Measurements from ENCODE around the gene SMARCB1. TPM values are rescaled to one million over a fixed set of nuclear protein-coding genes. Genes with fewer than 3 reads are reported as not detected.

The SMARCB1 gene
- total RNA-seq, 1 experiment from 2014 or later = 136 TPM

GRCh38 chr22:23884140-23884539 lies 97.4 kb downstream of the SMARCB1 start:
- H3K14ac ChIP-seq (ENCODE audit: insufficient read depth, low read length) = no peak overlapping the region; the same call in 1 of the 2 replicates
- H3K9me3 ChIP-seq (ENCODE audit: control insufficient read depth, low read depth, low read length) = no peaks in the 10 kb centered on the region
- no peak for TF ChIP-seq CTCF (conservative IDR thresholded peaks at IDR 0.05)
- Mint-ChIP-seq H3K4me1 (peaks cover 2 to 3% of the 10 kb centered on the region in 2 experiments; a peak in 2 of 4 replicates), H3K9me3 (no peaks in the 10 kb centered on the region), H3K27me3 (ENCODE audit: low read depth) (no peaks in the 10 kb centered on the region), H3K4me3 (no peak overlapping the region), H3K27ac (no peak overlapping the region), H3K36me3 (ENCODE audit: insufficient read depth in 1 of 3, low read depth in 3 of 3) (peaks cover 2 to 10% (median 5%) of the 10 kb centered on the region in 3 experiments; a peak in 3 of 7 replicates)
- H4K8ac ChIP-seq (replicated peaks; ENCODE audit: insufficient read length, low read depth, low read length) = no peak overlapping the region
- H3K4me2 ChIP-seq (ENCODE audit: insufficient read depth, insufficient read length, low read length) = no peak overlapping the region
- no peak overlapping the region for H3K4ac ChIP-seq (ENCODE audit: low read depth, low read length)
- no CpG with 5 or more reads among the region's 9 CpGs for WGBS (ENCODE audit: extremely low coverage, insufficient read length, low lambda C conversion rate)
- H2AK5ac ChIP-seq (ENCODE audit: insufficient read length, low read length) = no peak overlapping the region
- no peak overlapping the region for H3T11ph ChIP-seq (ENCODE audit: low read length)
- H4K20me1 ChIP-seq (ENCODE audit: control insufficient read depth, insufficient read depth, insufficient read length) = no peaks in the 10 kb centered on the region
- no peaks in the 10 kb centered on the region for H3K23me2 ChIP-seq (ENCODE audit: insufficient read length, low read depth, low read length, poor library complexity, severe bottlenecking)
- no peak overlapping the region for H2BK12ac ChIP-seq (ENCODE audit: insufficient read length, low read depth, low read length)
- H2BK20ac ChIP-seq (ENCODE audit: low read depth, low read length, poor library complexity, severe bottlenecking) = no peak overlapping the region
- H2BK120ac ChIP-seq (ENCODE audit: low read depth, low read length, poor library complexity, severe bottlenecking) = no peak overlapping the region
- no peak overlapping the region for H2AFZ ChIP-seq (ENCODE audit: low read length)
- no peak overlapping the region for H3K23ac ChIP-seq (ENCODE audit: insufficient read length, low read depth, low read length)
- no peak overlapping the region for H3K27ac ChIP-seq (ENCODE audit: insufficient read length, low read depth, low read length)
- DNase-seq = no peak
- no peaks in the 10 kb centered on the region; the same call in 1 of the 2 replicates for H3K4me1 ChIP-seq (ENCODE audit: insufficient read depth, low read length)
- H3K9ac ChIP-seq (ENCODE audit: extremely low read depth, insufficient read length, low read length) = no peak overlapping the region
- H3K56ac ChIP-seq (ENCODE audit: insufficient read length, low read depth, low read length) = no peak overlapping the region
- no peaks in the 10 kb centered on the region for H3K79me1 ChIP-seq (ENCODE audit: insufficient read depth, low read depth, low read length, poor library complexity, severe bottlenecking)
- H4K5ac ChIP-seq (ENCODE audit: insufficient read length, low read depth, low read length) = no peak overlapping the region
- no peak overlapping the region for H2BK5ac ChIP-seq (ENCODE audit: insufficient read length, low read length)
- H3K79me2 ChIP-seq (ENCODE audit: insufficient read depth, low read length) = no peaks in the 10 kb centered on the region
- H2BK15ac ChIP-seq (ENCODE audit: low read depth, low read length) = no peak overlapping the region
- no peak overlapping the region for H3K18ac ChIP-seq (ENCODE audit: insufficient read length, low read depth, low read length)
- no peaks in the 10 kb centered on the region for H3K27me3 ChIP-seq (ENCODE audit: insufficient read depth, low read length)
- H4K91ac ChIP-seq (ENCODE audit: insufficient read length, low read depth, low read length) = no peak overlapping the region

Other genes starting within 250 kb of the SMARCB1 start
- not detected in 2 replicates for gene IGLL1, start 206.7 kb upstream of the SMARCB1 start, total RNA-seq (2021)
- gene DRICH1, start 154.6 kb upstream of the SMARCB1 start, total RNA-seq (2021) = not detected in 2 replicates
- not detected in 2 replicates for gene RGL4, start 96.0 kb upstream of the SMARCB1 start, total RNA-seq (2021)
- gene ZNF70, start 35.9 kb upstream of the SMARCB1 start, total RNA-seq (2021) = 3.2 and 3.5 TPM in 2 replicates
- gene VPREB3, start 32.5 kb upstream of the SMARCB1 start, total RNA-seq (2021) = 0.50 TPM in 2 replicates
- 0.81 and 1.8 TPM in 2 replicates for gene C22orf15, start 24.0 kb upstream of the SMARCB1 start, total RNA-seq (2021)
- 47.5 and 53.7 TPM in 2 replicates for gene CHCHD10, start 19.0 kb upstream of the SMARCB1 start, total RNA-seq (2021)
- gene MMP11, start 14.1 kb upstream of the SMARCB1 start, total RNA-seq (2021) = 4.9 and 5.3 TPM in 2 replicates
- 9.0 and 9.8 TPM in 2 replicates for gene DERL3, start 52.0 kb downstream of the SMARCB1 start, total RNA-seq (2021)
- gene SLC2A11, start 70.9 kb downstream of the SMARCB1 start, total RNA-seq (2021) = 12.1 and 15.0 TPM in 2 replicates
- 1,068 and 1,091 TPM in 2 replicates for gene MIF, start 107.4 kb downstream of the SMARCB1 start, total RNA-seq (2021)
- gene GSTT2B, start 174.2 kb downstream of the SMARCB1 start, total RNA-seq (2021) = 4.5 and 4.7 TPM in 2 replicates
- not detected in 2 replicates for gene DDTL, start 179.9 kb downstream of the SMARCB1 start, total RNA-seq (2021)
- 177 and 185 TPM in 2 replicates for gene DDT, start 187.5 kb downstream of the SMARCB1 start, total RNA-seq (2021)
- gene GSTT2, start 193.2 kb downstream of the SMARCB1 start, total RNA-seq (2021) = 0.22 and 0.24 TPM in 2 replicates
- not detected in 2 replicates for gene GSTT4, start 218.5 kb downstream of the SMARCB1 start, total RNA-seq (2021)
- 68.0 and 73.7 TPM in 2 replicates for gene CABIN1, start 224.3 kb downstream of the SMARCB1 start, total RNA-seq (2021)